Subcutaneous preadipocyte (primary cell): ENCODE data around the gene EPHB3. TPM values are rescaled to one million over a fixed set of nuclear protein-coding genes. Genes with fewer than 3 reads are reported as not detected.

Experiments
- total RNA-seq: library from RNA; depleted of rRNA; stranded (reverse); fragments of >200 nt; gene quantifications from 2 replicates; pipeline ENCODE4 v1.2.3, GENCODE V29; 2012

EPHB3 gene
- 1.4 and 1.8 TPM in 2 replicates for total RNA-seq

DNA sequence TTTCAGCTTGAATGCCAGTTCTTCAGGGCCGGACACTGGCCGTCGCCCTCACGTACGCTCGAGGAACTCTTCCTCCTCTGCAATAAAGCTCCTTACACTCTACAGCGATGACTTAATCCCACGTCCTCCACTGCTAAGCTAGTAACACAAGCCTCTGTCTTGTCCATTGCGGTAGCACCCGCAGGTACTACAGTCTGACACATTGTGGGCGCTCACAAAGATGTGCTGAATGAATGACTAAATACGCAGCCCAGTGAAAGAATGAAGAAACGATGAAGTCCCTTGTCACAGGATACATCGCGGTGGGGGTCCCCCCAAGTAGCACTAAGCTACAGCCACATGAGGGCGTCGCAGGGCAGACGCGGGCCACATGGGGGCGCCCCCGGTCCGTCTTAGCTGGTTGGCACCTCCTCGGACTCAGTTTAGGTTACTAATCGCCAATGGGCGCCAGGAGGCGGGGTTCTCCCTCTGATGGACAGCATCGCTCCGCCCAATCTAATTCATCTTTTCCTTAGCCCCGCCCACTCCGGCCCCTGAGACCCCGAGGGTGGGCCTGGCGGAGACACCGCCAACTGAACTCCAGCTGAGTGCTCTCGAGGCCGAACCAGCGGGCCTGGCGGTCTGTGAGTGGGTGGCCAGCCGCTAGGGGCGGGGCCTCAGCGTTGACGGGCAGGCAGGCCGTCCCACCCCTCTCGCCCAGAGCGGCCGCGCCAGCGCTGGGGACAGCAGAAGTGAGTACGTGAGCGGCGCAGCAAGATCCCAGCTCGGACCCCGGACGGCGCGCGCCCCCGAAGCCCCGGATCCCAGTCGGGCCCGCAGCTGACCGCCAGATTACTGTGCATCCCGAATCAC lies at the start of gene EPHB3:
Gene EPHB3, plus strand, starts transcription at position 725 of the 852 bp plus-strand sequence. CDS start 451 bp downstream, outside the sequence.

Other genes starting within 250 kb of the EPHB3 start
- gene EIF4G1, start 247.2 kb upstream of the EPHB3 start, total RNA-seq = 215 and 293 TPM in 2 replicates
- gene FAM131A, start 224.2 kb upstream of the EPHB3 start, total RNA-seq = 17.2 and 20.6 TPM in 2 replicates
- gene CLCN2, start 200.2 kb upstream of the EPHB3 start, total RNA-seq = 5.1 and 5.5 TPM in 2 replicates
- 60.4 and 80.8 TPM in 2 replicates for gene POLR2H, start 200.1 kb upstream of the EPHB3 start, total RNA-seq
- under 0.01 and 0.37 TPM in 2 replicates for gene THPO, start 183.6 kb upstream of the EPHB3 start, total RNA-seq
- gene CHRD, start 181.7 kb upstream of the EPHB3 start, total RNA-seq = 0.20 and 1.8 TPM in 2 replicates
- 10.9 and 15.8 TPM in 2 replicates for gene MAGEF1, start 150.3 kb downstream of the EPHB3 start, total RNA-seq